Raji (cell line): Measurements from ENCODE around the gene ZFPM1.

Source experiments
- POLR2A ChIP-seq: IDR thresholded peaks from 2 replicates; pipeline ENCODE4 v1.6.1; 2011; ENCODE audit warnings: low read depth, low read length, control low read depth; ENCODE audit not compliant: insufficient read depth

ZFPM1 gene

GRCh38 chr16:88461331-88462269 is 8.5 kb downstream of the ZFPM1 start:
- TF ChIP-seq POLR2A, result no peak

- no peak for TF ChIP-seq POLR2A
Measured at GRCh38 chr16:88462396-88462795, 9.3 kb downstream of the ZFPM1 start.

- no peak for TF ChIP-seq POLR2A
Measured at GRCh38 chr16:88463411-88463810, 10.3 kb downstream of the ZFPM1 start.

DNA sequence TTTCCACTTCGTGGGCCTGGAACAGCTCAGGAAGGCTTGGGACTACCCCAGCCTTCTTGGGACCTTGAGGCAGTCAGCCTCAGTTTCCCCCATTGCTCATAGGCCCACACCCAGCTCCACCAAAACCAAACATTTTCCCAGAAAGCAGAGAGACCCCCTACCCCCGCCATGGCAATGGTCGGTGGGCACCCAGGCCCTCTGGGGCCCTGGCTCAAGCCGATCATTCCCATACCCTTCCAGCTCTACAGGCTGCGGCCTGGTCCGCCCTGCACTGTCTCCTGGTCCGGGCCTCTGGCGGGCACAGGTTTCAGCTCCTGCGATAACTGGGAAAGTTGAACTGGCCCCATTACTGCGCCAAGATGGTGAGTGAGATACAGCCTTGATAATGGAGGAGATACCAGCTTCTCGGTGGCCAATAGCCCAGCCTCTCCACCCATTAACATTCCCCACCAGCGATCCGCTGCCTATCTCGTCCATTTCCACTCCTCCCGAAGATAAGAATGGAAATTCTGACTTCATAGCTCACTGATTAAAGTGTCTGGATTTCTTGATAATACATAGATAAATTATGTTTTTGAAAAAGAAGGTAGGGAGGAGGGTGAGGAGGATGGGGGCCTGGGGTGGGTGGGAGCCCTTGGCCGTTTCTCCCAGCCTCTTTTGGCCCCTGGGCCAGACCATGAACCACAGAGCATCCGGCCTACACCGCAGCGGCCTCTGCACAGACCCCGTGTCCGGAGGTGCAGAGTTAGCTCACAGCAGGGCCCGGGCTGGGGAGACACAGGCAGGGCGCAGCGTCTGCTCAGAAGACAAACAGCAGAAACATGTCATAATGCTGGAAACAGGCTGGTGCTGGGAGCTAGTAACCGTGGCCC is 11.6 kb downstream of the ZFPM1 start:
- TF ChIP-seq POLR2A, result no peak

GRCh38 chr16:88465387-88465983 is 12.4 kb downstream of the ZFPM1 start:
- TF ChIP-seq POLR2A, result no peak

DNA sequence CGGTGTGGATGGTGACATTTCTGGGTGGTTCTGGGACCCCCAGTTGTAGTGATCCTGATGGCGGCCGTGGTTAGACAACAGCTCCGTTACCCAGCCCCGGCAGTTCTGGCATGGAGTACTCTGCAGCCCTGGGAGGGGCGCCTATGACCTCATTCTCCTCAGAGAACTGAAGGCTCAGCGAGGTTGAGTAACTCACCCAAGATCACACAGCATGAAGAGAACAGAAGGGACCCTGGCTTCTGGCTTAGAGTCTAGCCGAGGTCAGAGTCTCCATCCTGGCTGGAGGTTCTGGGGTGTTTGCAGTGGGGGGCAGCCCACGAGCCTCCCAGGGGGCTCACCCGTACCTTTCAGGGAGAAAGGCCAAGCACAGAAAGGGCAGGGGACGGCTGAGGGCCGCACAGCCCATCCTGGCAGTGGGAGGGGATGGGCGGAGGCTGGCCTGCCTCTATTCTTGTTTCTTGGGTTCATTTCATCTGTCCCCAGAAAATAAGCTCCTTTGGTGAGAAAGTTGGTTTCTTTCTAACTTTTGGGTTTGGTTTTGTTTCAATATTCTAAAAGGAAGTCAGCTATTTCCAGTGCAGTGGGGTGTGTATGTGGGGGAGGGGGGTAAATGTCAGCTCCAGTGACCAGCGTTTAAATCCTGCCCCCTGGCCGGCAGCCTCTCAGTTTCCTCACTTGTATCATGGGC is 13.2 kb downstream of the ZFPM1 start:
- TF ChIP-seq POLR2A, result no peak

DNA sequence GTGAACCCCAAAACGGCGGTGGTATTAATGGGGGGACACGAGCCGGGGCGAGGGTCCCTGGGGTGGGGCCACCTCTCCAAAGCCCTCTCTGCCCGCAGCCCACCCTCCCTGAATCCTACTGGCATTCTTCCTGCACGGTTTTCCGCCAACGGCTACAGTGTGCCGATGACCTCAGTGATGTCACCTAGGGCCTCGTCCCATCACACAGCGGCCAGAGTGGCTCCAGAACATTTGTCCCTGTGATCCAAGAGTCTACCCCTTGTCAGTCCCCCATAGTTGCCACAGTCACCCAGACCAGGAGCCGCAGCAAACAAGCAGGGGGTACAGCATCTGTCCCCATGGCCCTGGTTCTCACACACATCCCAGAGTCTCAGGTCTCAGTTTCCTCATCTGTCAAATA is 13.9 kb downstream of the ZFPM1 start:
- TF ChIP-seq POLR2A, result no peak

DNA sequence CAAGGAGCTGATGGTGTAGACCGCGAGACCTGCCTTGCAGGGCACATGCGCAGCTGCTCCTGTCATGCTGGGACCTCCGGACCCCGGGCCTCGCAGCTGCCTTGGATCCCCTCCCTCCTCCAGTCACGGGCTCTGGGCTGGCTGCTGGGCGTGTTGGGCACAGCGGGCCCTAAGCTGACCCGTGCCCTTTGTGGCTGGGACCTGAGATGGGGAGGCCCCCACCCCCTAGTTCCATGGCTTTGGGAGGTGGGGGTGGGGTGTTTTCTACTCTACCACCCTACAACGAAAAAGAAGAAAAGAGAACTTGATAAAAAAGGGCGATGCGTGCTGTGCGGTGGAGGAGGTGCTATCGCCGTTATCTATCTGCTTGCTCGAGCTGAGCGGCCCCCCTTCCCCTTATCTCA is 14.5 kb downstream of the ZFPM1 start:
- no peak for TF ChIP-seq POLR2A

DNA sequence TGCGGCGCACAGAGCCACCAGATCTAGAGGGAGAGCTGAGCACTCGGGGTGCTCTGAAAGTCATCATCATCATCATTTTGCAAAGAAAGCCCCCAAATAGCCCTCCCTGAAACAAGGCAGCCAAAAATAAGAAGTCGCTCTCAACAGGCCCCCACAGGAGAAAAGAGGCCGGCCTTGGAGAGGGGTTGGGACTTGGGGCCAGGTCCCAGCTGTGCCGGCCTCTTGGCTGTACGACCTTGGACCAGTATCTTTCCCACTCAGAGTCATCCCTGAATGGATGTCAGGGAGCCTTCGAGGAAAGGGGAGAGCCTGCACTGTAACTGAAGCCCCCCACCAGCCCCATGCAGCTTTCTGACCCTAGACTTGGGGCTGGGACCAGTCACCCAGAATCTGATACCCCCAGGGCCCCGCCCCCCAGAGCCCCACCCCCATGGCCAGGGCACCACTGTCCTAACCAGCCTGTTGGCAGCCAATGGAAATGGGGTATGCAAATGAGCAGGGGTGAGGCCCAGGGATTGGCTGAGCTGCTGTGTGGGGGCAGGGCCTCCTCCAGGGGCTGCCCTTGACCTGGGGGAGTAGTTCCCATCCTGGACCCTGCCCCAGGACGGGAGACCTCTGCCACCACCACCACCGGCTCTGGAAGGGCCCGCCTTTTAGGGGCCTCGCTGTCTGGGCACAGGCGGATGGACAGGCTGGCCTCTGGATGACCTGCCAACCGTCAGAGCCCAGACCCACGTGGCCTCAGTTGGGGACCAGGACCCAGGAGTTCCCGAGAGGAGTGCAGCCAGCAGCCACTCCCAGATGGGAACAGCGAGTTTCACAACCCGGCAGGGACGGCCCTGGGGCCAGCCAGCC is 15.4 kb downstream of the ZFPM1 start:
- no peak for TF ChIP-seq POLR2A

- no peak for TF ChIP-seq POLR2A
Measured at GRCh38 chr16:88469615-88470395, 16.7 kb downstream of the ZFPM1 start.

DNA sequence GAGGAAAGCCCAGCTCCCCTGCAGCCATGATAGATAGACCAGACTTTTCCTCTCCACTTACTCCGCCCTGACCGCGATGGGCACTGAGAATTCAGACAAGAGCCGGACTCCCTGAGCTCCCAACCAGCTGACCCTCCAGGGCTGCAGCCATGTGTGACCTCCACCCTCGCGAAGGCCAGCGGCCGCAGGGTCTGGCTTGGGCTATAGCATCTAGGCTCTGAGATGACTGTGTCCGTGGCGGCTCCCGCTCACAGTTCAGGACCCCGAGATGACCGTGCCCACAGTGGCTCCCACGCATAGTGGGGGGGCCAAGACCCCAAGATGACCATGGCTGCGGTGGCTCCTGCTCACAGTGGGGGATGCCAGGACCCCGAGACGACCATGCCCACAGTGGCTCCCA is 18.0 kb downstream of the ZFPM1 start:
- TF ChIP-seq POLR2A, result no peak

DNA sequence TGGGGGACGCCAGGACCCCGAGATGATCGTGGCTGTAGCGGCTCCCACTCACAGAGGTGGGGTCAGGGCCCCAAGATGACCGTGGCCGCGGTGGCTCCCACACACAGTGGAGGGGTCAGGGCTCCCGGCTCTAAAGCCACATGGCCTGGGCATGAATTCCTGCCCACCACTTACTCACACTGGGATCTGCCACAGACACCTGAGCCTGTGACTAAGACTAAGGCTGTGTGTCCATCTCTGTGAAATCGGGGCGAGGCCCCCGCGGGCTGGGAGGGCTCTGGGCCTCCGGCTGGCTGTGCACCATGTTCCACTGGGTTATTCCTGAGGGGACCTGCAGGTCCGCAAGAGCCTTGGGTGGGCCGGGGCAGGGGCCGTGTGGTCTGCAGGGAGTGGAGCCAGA is 18.5 kb downstream of the ZFPM1 start:
- no peak for TF ChIP-seq POLR2A

- TF ChIP-seq POLR2A, result no peak
Measured at GRCh38 chr16:88472069-88472468, 19.0 kb downstream of the ZFPM1 start.

DNA sequence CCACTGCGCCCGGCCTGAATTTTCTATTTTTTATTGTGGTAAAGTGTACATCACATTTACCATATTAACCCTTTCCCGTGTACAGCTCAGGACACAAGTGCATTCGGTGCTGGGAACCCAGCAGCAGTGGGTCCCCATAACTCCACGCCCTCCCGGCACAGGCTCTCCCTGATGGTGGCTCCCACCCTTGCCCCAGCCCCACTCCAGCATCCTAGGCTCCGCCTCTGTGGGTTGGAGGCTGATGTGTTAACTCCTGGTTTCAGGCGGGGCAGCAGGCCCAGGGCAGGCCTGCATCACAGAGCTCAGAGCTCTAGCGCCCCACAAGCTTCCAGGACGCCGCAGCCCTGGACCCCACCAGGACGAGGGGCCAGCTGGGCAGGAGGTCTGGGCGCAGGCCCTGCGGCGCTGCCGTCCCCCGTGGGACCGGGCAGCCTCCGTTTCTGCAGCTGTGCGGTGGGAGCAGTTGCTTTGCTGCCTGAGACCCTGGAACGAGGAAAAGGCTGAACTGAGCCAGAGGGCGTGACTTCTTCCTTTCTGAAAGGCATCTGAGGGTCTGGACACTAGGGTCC is 19.6 kb downstream of the ZFPM1 start:
- TF ChIP-seq POLR2A, result no peak
